Smooth muscle cell of bladder (primary cell): ENCODE measurements around the gene LRSAM1. TPM values are rescaled to one million over a fixed set of nuclear protein-coding genes. Genes with fewer than 3 reads are reported as not detected.

Experiments used
- total RNA-seq: library from RNA; depleted of rRNA; stranded (reverse); fragments of >200 nt; gene quantifications from 2 replicates; pipeline ENCODE4 v1.2.3, GENCODE V29; 2014

The LRSAM1 gene
- 6.7 and 8.4 TPM in 2 replicates for total RNA-seq

DNA sequence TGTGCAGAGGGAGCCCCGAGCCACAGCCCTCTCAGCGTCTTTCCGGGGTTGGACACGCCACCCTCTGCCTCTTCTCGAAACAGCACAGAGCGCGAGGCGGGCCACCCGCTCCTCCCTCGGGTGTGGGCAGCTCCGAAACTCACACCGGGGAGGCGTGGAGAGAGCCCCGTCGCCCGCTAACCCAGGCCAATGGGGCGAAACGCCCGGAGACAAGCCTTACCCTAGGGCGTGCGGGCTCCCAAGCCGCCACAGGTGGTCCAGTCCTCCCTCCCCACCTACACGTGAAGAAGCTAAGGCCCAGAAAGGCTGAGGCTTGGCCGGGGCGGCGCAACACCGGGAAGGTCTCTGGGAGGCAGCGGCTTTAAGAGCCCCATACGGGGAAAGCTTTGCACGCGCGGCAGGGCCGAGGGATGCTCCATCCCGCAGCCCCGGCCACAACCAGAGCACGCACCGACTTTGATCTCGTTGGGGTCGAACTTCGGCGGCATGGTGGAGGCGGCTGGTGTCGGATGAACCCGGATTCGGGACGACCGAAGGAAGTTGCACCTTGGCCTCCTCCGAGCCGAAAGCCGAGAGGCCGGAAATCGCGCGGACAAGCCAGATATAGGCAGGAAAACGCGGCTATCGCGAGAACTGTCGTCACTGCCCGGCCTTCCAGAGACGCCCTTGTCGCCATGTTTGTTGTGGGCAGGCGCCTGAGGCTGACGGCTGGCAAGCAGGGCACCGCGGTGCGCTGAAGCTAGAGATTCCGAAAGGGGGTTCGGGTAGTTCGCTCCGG lies at the start of gene LRSAM1, which contains the start of gene RPL12:
TSS of gene LRSAM1 (plus strand) at position 681 of the 778 bp plus-strand sequence. CDS start 3,018 bp downstream, outside the sequence.
TSS of gene RPL12 (minus strand) at position 577 of the 778 bp plus-strand sequence. CDS start at position 488, 89 bp downstream.

DNA sequence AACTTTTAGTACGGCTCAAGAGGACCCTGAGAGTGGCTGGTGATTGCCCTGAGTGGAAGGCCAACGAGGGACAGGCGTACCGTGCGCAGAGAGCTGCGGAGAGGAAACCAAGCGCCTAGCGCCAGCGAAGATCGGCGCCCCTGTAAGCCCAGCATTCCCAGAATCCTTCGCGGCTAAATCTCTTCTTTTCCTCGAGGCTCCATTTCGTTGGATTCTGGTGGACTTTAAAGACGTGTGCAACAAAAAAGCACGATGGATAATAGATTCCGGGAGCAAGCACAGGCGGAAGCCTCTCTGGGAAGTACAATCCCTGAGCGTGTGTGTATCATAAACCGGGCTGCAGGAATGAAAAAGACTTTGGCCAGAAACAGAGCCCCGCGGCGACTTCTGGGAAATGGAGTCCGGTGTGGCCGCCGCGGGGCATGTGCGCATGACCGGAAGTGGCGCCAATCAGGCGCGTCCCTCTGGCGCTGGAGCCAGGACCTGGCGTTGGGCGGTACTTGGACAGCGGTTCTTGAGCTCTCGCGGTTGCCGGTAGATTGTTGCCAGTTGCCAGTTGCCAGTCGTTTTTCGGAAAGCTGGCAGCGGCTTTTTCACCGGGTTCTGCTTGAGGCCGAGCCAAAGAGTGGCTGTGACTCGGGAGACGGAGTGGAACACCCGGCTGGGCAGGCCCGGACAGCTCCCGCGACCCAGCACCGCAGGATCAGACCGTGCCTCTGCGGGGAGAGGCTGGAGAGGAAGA lies 27.2 kb upstream of the LRSAM1 start, which contains the start of gene ZNF79:
TSS of gene ZNF79 (plus strand) at position 449 of the 742 bp plus-strand sequence. CDS start 406 bp downstream, outside the sequence.

Other genes with a start within 250 kb of the LRSAM1 start
- 1.3 and 1.9 TPM in 2 replicates for gene GARNL3, start 186.7 kb upstream of the LRSAM1 start, total RNA-seq
- 7.4 and 8.4 TPM in 2 replicates for gene SLC2A8, start 54.3 kb upstream of the LRSAM1 start, total RNA-seq
- gene ZNF79, start 27.1 kb upstream of the LRSAM1 start, total RNA-seq: 9.2 and 16.5 TPM in 2 replicates
- 1,370 and 1,635 TPM in 2 replicates for gene RPL12, start 104 bp upstream of the LRSAM1 start, total RNA-seq
- 15.2 and 20.8 TPM in 2 replicates for gene STXBP1, start 160.8 kb downstream of the LRSAM1 start, total RNA-seq